IPS-15b (cell line): Measurements from ENCODE around the gene DCHS1.

Experiments used
- H3K27me3 ChIP-seq: one replicate; pipeline ENCODE4 v1.6.1; 2013; ENCODE audit warnings: low read length; ENCODE audit not compliant: control insufficient read depth, insufficient read depth
- H3K36me3 ChIP-seq: one replicate; pipeline ENCODE4 v1.6.1; 2013; ENCODE audit warnings: low read length; ENCODE audit not compliant: control insufficient read depth, insufficient read depth
- H3K4me1 ChIP-seq: one replicate; pipeline ENCODE4 v1.6.1; 2013; ENCODE audit warnings: mild to moderate bottlenecking, low read length; ENCODE audit not compliant: control insufficient read depth, insufficient read depth
- H3K4me3 ChIP-seq: one replicate; pipeline ENCODE4 v1.5.1; 2013; ENCODE audit warnings: low read depth, low read length
- H3K9ac ChIP-seq: one replicate; pipeline ENCODE4 v1.6.1; 2013; ENCODE audit warnings: low read depth, mild to moderate bottlenecking, low read length
- H3K9me3 ChIP-seq: one replicate; pipeline ENCODE4 v1.6.1; 2013; ENCODE audit warnings: mild to moderate bottlenecking, low read length; ENCODE audit not compliant: control insufficient read depth, insufficient read depth

The DCHS1 gene

GRCh38 chr11:6653656-6654055 lies 2.0 kb downstream of the DCHS1 start:
- Histone ChIP-seq H3K9ac (no peak overlapping the region), H3K9me3 (no peaks in the 10 kb centered on the region), H3K27me3 (peaks cover 43% of the 10 kb centered on the region), H3K36me3 (no peaks in the 10 kb centered on the region), H3K4me3 (no peak overlapping the region), H3K4me1 (peaks cover 15% of the 10 kb centered on the region)

GRCh38 chr11:6653097-6653496 lies 2.5 kb downstream of the DCHS1 start:
- Histone ChIP-seq H3K9me3 (no peaks in the 10 kb centered on the region), H3K9ac (no peak overlapping the region), H3K4me3 (no peak overlapping the region), H3K36me3 (no peaks in the 10 kb centered on the region), H3K27me3 (peaks cover 39% of the 10 kb centered on the region), H3K4me1 (peaks cover 15% of the 10 kb centered on the region)

- Histone ChIP-seq H3K27me3 (peaks cover 30% of the 10 kb centered on the region), H3K36me3 (no peaks in the 10 kb centered on the region), H3K4me1 (peaks cover 16% of the 10 kb centered on the region), H3K9ac (no peak overlapping the region), H3K9me3 (no peaks in the 10 kb centered on the region), H3K4me3 (no peak overlapping the region)
Measured at GRCh38 chr11:6652182-6652581, 3.4 kb downstream of the DCHS1 start.

GRCh38 chr11:6650980-6651379 lies 4.6 kb downstream of the DCHS1 start:
- Histone ChIP-seq H3K9me3 (no peaks in the 10 kb centered on the region), H3K4me1 (peaks cover 15% of the 10 kb centered on the region), H3K9ac (no peak overlapping the region), H3K4me3 (no peak overlapping the region), H3K27me3 (peaks cover 18% of the 10 kb centered on the region), H3K36me3 (no peaks in the 10 kb centered on the region)

GRCh38 chr11:6650104-6650503 lies 5.5 kb downstream of the DCHS1 start:
- peaks cover 17% of the 10 kb centered on the region for H3K27me3 ChIP-seq
- no peak overlapping the region for H3K9ac ChIP-seq
- no peaks in the 10 kb centered on the region for H3K36me3 ChIP-seq

GRCh38 chr11:6648501-6648900 lies 7.1 kb downstream of the DCHS1 start:
- peaks cover 3% of the 10 kb centered on the region for H3K27me3 ChIP-seq
- H3K4me1 ChIP-seq, result peaks cover 7% of the 10 kb centered on the region
- no peak overlapping the region for H3K9ac ChIP-seq
- H3K9me3 ChIP-seq, result no peaks in the 10 kb centered on the region
- H3K4me3 ChIP-seq, result no peak overlapping the region
- no peaks in the 10 kb centered on the region for H3K36me3 ChIP-seq

More at GRCh38 chr11:6650104-6650503, 5.5 kb downstream of the DCHS1 start:
- H3K9me3 ChIP-seq, result no peaks in the 10 kb centered on the region
- peaks cover 15% of the 10 kb centered on the region for H3K4me1 ChIP-seq
- no peak overlapping the region for H3K4me3 ChIP-seq

- Histone ChIP-seq H3K4me1 (peaks cover 7% of the 10 kb centered on the region), H3K9ac (no peak overlapping the region), H3K4me3 (no peak overlapping the region), H3K27me3 (no peaks in the 10 kb centered on the region), H3K36me3 (no peaks in the 10 kb centered on the region), H3K9me3 (no peaks in the 10 kb centered on the region)
Measured at GRCh38 chr11:6647836-6648235, 7.8 kb downstream of the DCHS1 start.

- Histone ChIP-seq H3K36me3 (no peaks in the 10 kb centered on the region), H3K4me1 (peaks cover 7% of the 10 kb centered on the region), H3K4me3 (no peak overlapping the region), H3K9me3 (no peaks in the 10 kb centered on the region), H3K27me3 (no peaks in the 10 kb centered on the region), H3K9ac (no peak overlapping the region)
Measured at GRCh38 chr11:6646918-6647679, 8.5 kb downstream of the DCHS1 start.

- Histone ChIP-seq H3K4me3 (no peak overlapping the region), H3K9ac (peak overlapping the region; percentile 17), H3K36me3 (no peaks in the 10 kb centered on the region), H3K4me1 (peaks cover 7% of the 10 kb centered on the region), H3K9me3 (no peaks in the 10 kb centered on the region), H3K27me3 (no peaks in the 10 kb centered on the region)
Measured at GRCh38 chr11:6646576-6646917, 9.1 kb downstream of the DCHS1 start.

GRCh38 chr11:6646071-6646470 lies 9.5 kb downstream of the DCHS1 start:
- Histone ChIP-seq H3K4me3 (no peak overlapping the region), H3K4me1 (peaks cover 7% of the 10 kb centered on the region), H3K36me3 (no peaks in the 10 kb centered on the region), H3K27me3 (no peaks in the 10 kb centered on the region), H3K9me3 (no peaks in the 10 kb centered on the region), H3K9ac (no peak overlapping the region)

GRCh38 chr11:6642957-6643356 lies 12.7 kb downstream of the DCHS1 start:
- H3K4me1 ChIP-seq, result peaks cover 7% of the 10 kb centered on the region
- no peak overlapping the region for H3K9ac ChIP-seq
- no peaks in the 10 kb centered on the region for H3K27me3 ChIP-seq
- no peaks in the 10 kb centered on the region for H3K9me3 ChIP-seq
- H3K4me3 ChIP-seq, result no peak overlapping the region
- no peaks in the 10 kb centered on the region for H3K36me3 ChIP-seq

GRCh38 chr11:6640985-6641701 lies 14.5 kb downstream of the DCHS1 start:
- H3K36me3 ChIP-seq, result no peaks in the 10 kb centered on the region
- H3K9ac ChIP-seq, result no peak overlapping the region
- no peaks in the 10 kb centered on the region for H3K9me3 ChIP-seq
- no peak overlapping the region for H3K4me3 ChIP-seq
- no peaks in the 10 kb centered on the region for H3K4me1 ChIP-seq
- no peaks in the 10 kb centered on the region for H3K27me3 ChIP-seq
